Astrocyte (in vitro differentiated cells and primary cell): ENCODE measurements around the gene MPC1.

Source experiments
- CTCF ChIP-seq: IDR thresholded peaks from 2 replicates; pipeline ENCODE4 v1.5.1; 2011; ENCODE audit warnings: low read depth, mild to moderate bottlenecking, inconsistent platforms, low read length, moderate library complexity; ENCODE audit not compliant: insufficient read depth
- EZH2 ChIP-seq: IDR thresholded peaks from 2 replicates; pipeline ENCODE4 v1.6.1; 2012; ENCODE audit warnings: mild to moderate bottlenecking, low read length, inconsistent platforms; ENCODE audit not compliant: insufficient read depth

GRCh38 chr6:166424431-166424830 lies 41.7 kb upstream of the MPC1 start:
- TF ChIP-seq EZH2 = no peak
- TF ChIP-seq CTCF = no peak
